ENCODE data around the gene TAB3.

TAB3 gene

GRCh38 chrX:30883138-30883537 is 5.9 kb downstream of the TAB3 start:
- no peaks in the 10 kb centered on the region for H3K9me3 ChIP-seq (ENCODE audit: control insufficient read depth, insufficient read depth, low read length)

GRCh38 chrX:30881797-30882196 is 7.3 kb downstream of the TAB3 start:
- Histone ChIP-seq H3K9me3 (ENCODE audit: control insufficient read depth, insufficient read depth, low read length) (no peaks in the 10 kb centered on the region), H3K36me3 (ENCODE audit: control insufficient read depth, insufficient read depth, low read length) (no peaks in the 10 kb centered on the region), H3K27me3 (ENCODE audit: control insufficient read depth, insufficient read depth, low read length) (no peaks in the 10 kb centered on the region), H3K9ac (ENCODE audit: low read depth, low read length) (no peak overlapping the region), H3K4me3 (ENCODE audit: low read depth, low read length) (no peak overlapping the region), H3K4me1 (ENCODE audit: control insufficient read depth, insufficient read depth, low read length) (no peaks in the 10 kb centered on the region)

More at GRCh38 chrX:30883138-30883537, 5.9 kb downstream of the TAB3 start:
- Histone ChIP-seq H3K36me3 (ENCODE audit: control insufficient read depth, insufficient read depth, low read length) (no peaks in the 10 kb centered on the region), H3K27me3 (ENCODE audit: control insufficient read depth, insufficient read depth, low read length) (no peaks in the 10 kb centered on the region), H3K4me1 (ENCODE audit: control insufficient read depth, insufficient read depth, low read length) (peaks cover 3% of the 10 kb centered on the region), H3K4me3 (ENCODE audit: low read depth, low read length) (no peak overlapping the region), H3K9ac (ENCODE audit: low read depth, low read length) (no peak overlapping the region)

- Histone ChIP-seq H3K9ac (ENCODE audit: low read depth, low read length) (no peak overlapping the region), H3K36me3 (ENCODE audit: control insufficient read depth, insufficient read depth, low read length) (no peaks in the 10 kb centered on the region), H3K4me3 (ENCODE audit: low read depth, low read length) (no peak overlapping the region), H3K4me1 (ENCODE audit: control insufficient read depth, insufficient read depth, low read length) (no peaks in the 10 kb centered on the region), H3K9me3 (ENCODE audit: control insufficient read depth, insufficient read depth, low read length) (no peaks in the 10 kb centered on the region), H3K27me3 (ENCODE audit: control insufficient read depth, insufficient read depth, low read length) (no peaks in the 10 kb centered on the region)
Observed at GRCh38 chrX:30881390-30881789, 7.7 kb downstream of the TAB3 start.

GRCh38 chrX:30880058-30880457 is 9.0 kb downstream of the TAB3 start:
- no peaks in the 10 kb centered on the region for H3K36me3 ChIP-seq (ENCODE audit: control insufficient read depth, insufficient read depth, low read length)
- H3K4me3 ChIP-seq (ENCODE audit: low read depth, low read length), result no peak overlapping the region
- H3K9me3 ChIP-seq (ENCODE audit: control insufficient read depth, insufficient read depth, low read length), result no peaks in the 10 kb centered on the region
- H3K9ac ChIP-seq (ENCODE audit: low read depth, low read length), result no peak overlapping the region
- H3K4me1 ChIP-seq (ENCODE audit: control insufficient read depth, insufficient read depth, low read length), result no peaks in the 10 kb centered on the region
- H3K27me3 ChIP-seq (ENCODE audit: control insufficient read depth, insufficient read depth, low read length), result no peaks in the 10 kb centered on the region

GRCh38 chrX:30876367-30876766 is 12.7 kb downstream of the TAB3 start:
- Histone ChIP-seq H3K9me3 (ENCODE audit: control insufficient read depth, insufficient read depth, low read length) (no peaks in the 10 kb centered on the region), H3K4me1 (ENCODE audit: control insufficient read depth, insufficient read depth, low read length) (no peaks in the 10 kb centered on the region), H3K9ac (ENCODE audit: low read depth, low read length) (no peak overlapping the region), H3K4me3 (ENCODE audit: low read depth, low read length) (no peak overlapping the region), H3K27me3 (ENCODE audit: control insufficient read depth, insufficient read depth, low read length) (no peaks in the 10 kb centered on the region), H3K36me3 (ENCODE audit: control insufficient read depth, insufficient read depth, low read length) (no peaks in the 10 kb centered on the region)

GRCh38 chrX:30875957-30876356 is 13.1 kb downstream of the TAB3 start:
- Histone ChIP-seq H3K27me3 (ENCODE audit: control insufficient read depth, insufficient read depth, low read length) (no peaks in the 10 kb centered on the region), H3K36me3 (ENCODE audit: control insufficient read depth, insufficient read depth, low read length) (no peaks in the 10 kb centered on the region), H3K4me1 (ENCODE audit: control insufficient read depth, insufficient read depth, low read length) (no peaks in the 10 kb centered on the region), H3K9ac (ENCODE audit: low read depth, low read length) (no peak overlapping the region), H3K4me3 (ENCODE audit: low read depth, low read length) (no peak overlapping the region), H3K9me3 (ENCODE audit: control insufficient read depth, insufficient read depth, low read length) (no peaks in the 10 kb centered on the region)

- H3K9me3 ChIP-seq (ENCODE audit: control insufficient read depth, insufficient read depth, low read length), result no peaks in the 10 kb centered on the region
- H3K4me1 ChIP-seq (ENCODE audit: control insufficient read depth, insufficient read depth, low read length), result no peaks in the 10 kb centered on the region
- no peaks in the 10 kb centered on the region for H3K36me3 ChIP-seq (ENCODE audit: control insufficient read depth, insufficient read depth, low read length)
- H3K4me3 ChIP-seq (ENCODE audit: low read depth, low read length), result no peak overlapping the region
- H3K9ac ChIP-seq (ENCODE audit: low read depth, low read length), result no peak overlapping the region
- no peaks in the 10 kb centered on the region for H3K27me3 ChIP-seq (ENCODE audit: control insufficient read depth, insufficient read depth, low read length)
Observed at GRCh38 chrX:30874851-30875250, 14.2 kb downstream of the TAB3 start.

GRCh38 chrX:30870572-30870971 is 18.5 kb downstream of the TAB3 start:
- Histone ChIP-seq H3K27me3 (ENCODE audit: control insufficient read depth, insufficient read depth, low read length) (no peaks in the 10 kb centered on the region), H3K36me3 (ENCODE audit: control insufficient read depth, insufficient read depth, low read length) (no peaks in the 10 kb centered on the region), H3K9ac (ENCODE audit: low read depth, low read length) (no peak overlapping the region), H3K9me3 (ENCODE audit: control insufficient read depth, insufficient read depth, low read length) (no peaks in the 10 kb centered on the region), H3K4me3 (ENCODE audit: low read depth, low read length) (no peak overlapping the region), H3K4me1 (ENCODE audit: control insufficient read depth, insufficient read depth, low read length) (no peaks in the 10 kb centered on the region)

- no peaks in the 10 kb centered on the region for H3K27me3 ChIP-seq (ENCODE audit: control insufficient read depth, insufficient read depth, low read length)
- no peaks in the 10 kb centered on the region for H3K4me1 ChIP-seq (ENCODE audit: control insufficient read depth, insufficient read depth, low read length)
- no peak overlapping the region for H3K9ac ChIP-seq (ENCODE audit: low read depth, low read length)
- H3K4me3 ChIP-seq (ENCODE audit: low read depth, low read length), result no peak overlapping the region
- H3K36me3 ChIP-seq (ENCODE audit: control insufficient read depth, insufficient read depth, low read length), result no peaks in the 10 kb centered on the region
- no peaks in the 10 kb centered on the region for H3K9me3 ChIP-seq (ENCODE audit: control insufficient read depth, insufficient read depth, low read length)
Observed at GRCh38 chrX:30865612-30866011, 23.4 kb downstream of the TAB3 start.

GRCh38 chrX:30865015-30865414 is 24.0 kb downstream of the TAB3 start:
- Histone ChIP-seq H3K27me3 (ENCODE audit: control insufficient read depth, insufficient read depth, low read length) (no peaks in the 10 kb centered on the region), H3K36me3 (ENCODE audit: control insufficient read depth, insufficient read depth, low read length) (no peaks in the 10 kb centered on the region), H3K9ac (ENCODE audit: low read depth, low read length) (no peak overlapping the region), H3K9me3 (ENCODE audit: control insufficient read depth, insufficient read depth, low read length) (no peaks in the 10 kb centered on the region), H3K4me3 (ENCODE audit: low read depth, low read length) (no peak overlapping the region), H3K4me1 (ENCODE audit: control insufficient read depth, insufficient read depth, low read length) (no peaks in the 10 kb centered on the region)

GRCh38 chrX:30864383-30864785 is 24.7 kb downstream of the TAB3 start:
- H3K4me1 ChIP-seq (ENCODE audit: control insufficient read depth, insufficient read depth, low read length), result no peaks in the 10 kb centered on the region
- no peaks in the 10 kb centered on the region for H3K9me3 ChIP-seq (ENCODE audit: control insufficient read depth, insufficient read depth, low read length)

GRCh38 chrX:30863974-30864373 is 25.1 kb downstream of the TAB3 start:
- no peak overlapping the region for H3K9ac ChIP-seq (ENCODE audit: low read depth, low read length)
- no peaks in the 10 kb centered on the region for H3K9me3 ChIP-seq (ENCODE audit: control insufficient read depth, insufficient read depth, low read length)
- no peak overlapping the region for H3K4me3 ChIP-seq (ENCODE audit: low read depth, low read length)
- H3K36me3 ChIP-seq (ENCODE audit: control insufficient read depth, insufficient read depth, low read length), result no peaks in the 10 kb centered on the region
- no peaks in the 10 kb centered on the region for H3K27me3 ChIP-seq (ENCODE audit: control insufficient read depth, insufficient read depth, low read length)
- H3K4me1 ChIP-seq (ENCODE audit: control insufficient read depth, insufficient read depth, low read length), result peaks cover 2% of the 10 kb centered on the region

More at GRCh38 chrX:30864383-30864785, 24.7 kb downstream of the TAB3 start:
- Histone ChIP-seq H3K4me3 (ENCODE audit: low read depth, low read length) (no peak overlapping the region), H3K27me3 (ENCODE audit: control insufficient read depth, insufficient read depth, low read length) (no peaks in the 10 kb centered on the region), H3K9ac (ENCODE audit: low read depth, low read length) (no peak overlapping the region), H3K36me3 (ENCODE audit: control insufficient read depth, insufficient read depth, low read length) (no peaks in the 10 kb centered on the region)

- Histone ChIP-seq H3K27me3 (ENCODE audit: control insufficient read depth, insufficient read depth, low read length) (no peaks in the 10 kb centered on the region), H3K4me1 (ENCODE audit: control insufficient read depth, insufficient read depth, low read length) (peaks cover 18% of the 10 kb centered on the region), H3K36me3 (ENCODE audit: control insufficient read depth, insufficient read depth, low read length) (peaks cover 8% of the 10 kb centered on the region), H3K4me3 (ENCODE audit: low read depth, low read length) (no peak overlapping the region), H3K9ac (ENCODE audit: low read depth, low read length) (no peak overlapping the region), H3K9me3 (ENCODE audit: control insufficient read depth, insufficient read depth, low read length) (no peaks in the 10 kb centered on the region)
Observed at GRCh38 chrX:30858098-30858497, 31.0 kb downstream of the TAB3 start.
